NCI-H128 (cell line): ENCODE results near the gene GSE1.

ENCODE experiments used
- DNase-seq: peaks from one replicate; lab custom pipeline; 2025; ENCODE audit not compliant: unreplicated experiment; lab: John Stamatoyannopoulos, UW

Gene GSE1

GRCh38 chr16:85695196-85696128 is 82.3 kb downstream of the GSE1 start:
- DNase-seq, result no peak

- no peak for DNase-seq
These were observed 83.7 kb downstream of the GSE1 start for GRCh38 chr16:85696781-85697180.

GRCh38 chr16:85697431-85697830 is 84.3 kb downstream of the GSE1 start:
- DNase-seq, result no peak

GRCh38 chr16:85698459-85698891 is 85.4 kb downstream of the GSE1 start:
- no peak for DNase-seq

- DNase-seq, result no peak
These were observed 85.9 kb downstream of the GSE1 start for GRCh38 chr16:85698935-85699558.

- DNase-seq, result no peak
These were observed 86.5 kb downstream of the GSE1 start for GRCh38 chr16:85699628-85700027.

- DNase-seq, result no peak
These were observed 90.9 kb downstream of the GSE1 start for GRCh38 chr16:85704011-85704410.

GRCh38 chr16:85704900-85705846 is 92.1 kb downstream of the GSE1 start:
- no peak for DNase-seq

- DNase-seq, result no peak
These were observed 93.4 kb downstream of the GSE1 start for GRCh38 chr16:85706449-85707034.

GRCh38 chr16:85707528-85708095 is 94.5 kb downstream of the GSE1 start:
- no peak for DNase-seq

- no peak for DNase-seq
These were observed 95.2 kb downstream of the GSE1 start for GRCh38 chr16:85708338-85708737.

- DNase-seq, result no peak
These were observed 96.9 kb downstream of the GSE1 start for GRCh38 chr16:85709766-85710585.

- DNase-seq, result no peak
These were observed 97.6 kb downstream of the GSE1 start for GRCh38 chr16:85710732-85711131.

GRCh38 chr16:85711982-85712587 is 99.0 kb downstream of the GSE1 start:
- DNase-seq, result no peak

GRCh38 chr16:85712801-85713200 is 99.7 kb downstream of the GSE1 start:
- DNase-seq, result no peak

- DNase-seq, result peak; percentile 83
These were observed 102.3 kb downstream of the GSE1 start for GRCh38 chr16:85715169-85716021.

- DNase-seq, result no peak
These were observed 103.0 kb downstream of the GSE1 start for GRCh38 chr16:85716022-85716679.

- DNase-seq, result no peak
These were observed 103.5 kb downstream of the GSE1 start for GRCh38 chr16:85716680-85717038.
